GM12878 (cell line): ENCODE data around the gene CCNJ. TPM values are rescaled to one million over a fixed set of nuclear protein-coding genes. Genes with fewer than 3 reads are reported as not detected.

Experiments
- ATAC-seq: fragments of 200-7000 bp; cut with Tn5 transposase; 3 replicates; pipeline ENCODE4 v1.9.1; 2020; ENCODE audit warnings: mild to moderate bottlenecking, moderate library complexity
- BruUV-seq: library from RNA; stranded (reverse); fragments of 400-500 nt; replicated peaks from 2 replicates; lab custom pipeline; 2021; lab: Mats Ljungman, UMichigan
- CTCF ChIA-PET: fragments of 300-600 bp; sonication (Branson Sonifier 250); formaldehyde crosslinking; extraction: SDS; loops from one replicate; lab custom pipeline; 2021; ENCODE audit warnings: inconsistent platforms; lab: Yijun Ruan, JAX
- POLR2A ChIA-PET: fragments of 350-600 bp; formaldehyde crosslinking; extraction: SDS; loops from one replicate; lab custom pipeline; 2021; ENCODE audit warnings: inconsistent platforms; lab: Charles Lee
- RAD21 ChIA-PET: fragments of 300-600 bp; sonication (Branson Sonifier 250); formaldehyde crosslinking; loops from one replicate; lab custom pipeline; 2023; ENCODE audit warnings: antibody characterized with exemption; ENCODE audit not compliant: unreplicated experiment; lab: Charles Lee
- SMC1A ChIA-PET: fragments of 300-600 bp; sonication (Branson Sonifier 250); formaldehyde crosslinking; loops from one replicate; lab custom pipeline; 2023; ENCODE audit not compliant: unreplicated experiment, uncharacterized antibody; lab: Charles Lee
- DNase-seq: peaks from one replicate; pipeline ENCODE4 v3.0.0-alpha.2; 2011; ENCODE audit warnings: low read depth, low spot score
- FAIRE-seq: peaks from 3 replicates; lab custom pipeline; 2011; peaks lifted over from hg19 to GRCh38; lab: Jason Lieb, UNC
- H2AFZ ChIP-seq: 2 replicates; pipeline ENCODE4 v1.6.0; 2011; ENCODE audit warnings: low read depth, low read length, control low read depth; ENCODE audit not compliant: control insufficient read depth
- H3K27ac ChIP-seq: 2 replicates; pipeline ENCODE4 v1.5.1; 2011; ENCODE audit warnings: control low read depth; ENCODE audit not compliant: control insufficient read depth, insufficient read depth
- H3K27me3 ChIP-seq, 2 experiments: replicated peaks in 1 of 2; 2 replicates each; pipeline versions ENCODE4 v1.6.0 to v1.6.1; 2011; ENCODE audit warnings: low read length in 1 of 2; ENCODE audit not compliant: control insufficient read depth in 2 of 2, insufficient read depth in 2 of 2
- H3K36me3 ChIP-seq, 2 experiments: 2 replicates each; pipeline ENCODE4 v1.5.1; 2011; ENCODE audit warnings: low read length in 1 of 2; ENCODE audit not compliant: control insufficient read depth in 2 of 2, insufficient read depth in 2 of 2
- H3K4me1 ChIP-seq: 2 replicates; pipeline ENCODE4 v1.6.1; 2011; ENCODE audit warnings: mild to moderate bottlenecking, low read length, moderate library complexity, mixed read lengths; ENCODE audit not compliant: control insufficient read depth, insufficient read depth
- H3K4me2 ChIP-seq: 2 replicates; pipeline ENCODE4 v1.6.0; 2011; ENCODE audit warnings: control low read depth; ENCODE audit not compliant: control insufficient read depth, insufficient read depth
- H3K4me3 ChIP-seq: fragments of 200-600 bp; sonication (generic); 2 replicates; pipeline ENCODE4 v1.5.1; 2016
- H3K79me2 ChIP-seq: 2 replicates; pipeline ENCODE4 v1.6.0; 2011; ENCODE audit warnings: low read length; ENCODE audit not compliant: control insufficient read depth, insufficient read depth
- H3K9ac ChIP-seq: 2 replicates; pipeline ENCODE4 v1.8.0; 2011; ENCODE audit warnings: low read length, control low read depth, mixed read lengths; ENCODE audit not compliant: control insufficient read depth, insufficient read depth
- H3K9me3 ChIP-seq: replicated peaks from 3 replicates; pipeline ENCODE4 v1.5.1; 2011; ENCODE audit warnings: mild to moderate bottlenecking, low read length; ENCODE audit not compliant: control insufficient read depth, insufficient read depth
- H4K20me1 ChIP-seq: 2 replicates; pipeline ENCODE4 v1.6.0; 2011; ENCODE audit not compliant: control insufficient read depth, insufficient read depth
- CHD1 ChIP-seq: IDR thresholded peaks from 2 replicates; pipeline ENCODE4 v1.6.1; 2012; ENCODE audit warnings: low read depth, low read length, improper control_type of control experiment
- MEF2A ChIP-seq: IDR thresholded peaks from 2 replicates; pipeline ENCODE4 v1.6.1; 2011; ENCODE audit warnings: low read depth, mild to moderate bottlenecking, low read length, moderate library complexity; ENCODE audit not compliant: insufficient read depth
- RAD21 ChIP-seq: IDR thresholded peaks from 2 replicates; pipeline ENCODE4 v1.6.1; 2011; ENCODE audit warnings: mild to moderate bottlenecking, low read depth, low read length, moderate library complexity; ENCODE audit not compliant: insufficient read depth
- SMC3 ChIP-seq: IDR thresholded peaks from 2 replicates; pipeline ENCODE4 v1.6.1; 2011; ENCODE audit warnings: low read length, improper control_type of control experiment, borderline replicate concordance
- SREBF1 ChIP-seq: IDR thresholded peaks from 2 replicates; pipeline ENCODE4 v1.6.1; 2012; ENCODE audit warnings: mild to moderate bottlenecking, low read length
- TBL1XR1 ChIP-seq: IDR thresholded peaks from 2 replicates; pipeline ENCODE4 v1.6.1; 2012; ENCODE audit warnings: low read depth, low read length, improper control_type of control experiment
- WGBS: methylation state at CpG from one replicate; pipeline ENCODE4 v1.1.6; 2016; ENCODE audit warnings: low lambda C conversion rate; ENCODE audit not compliant: insufficient replicate concordance, insufficient coverage; ENCODE audit errors: missing lambda C conversion rate; 5-methylcytosine and 5-hydroxymethylcytosine counted together
- in situ Hi-C: fragments of 300-500 bp; cut with MboI; formaldehyde crosslinking; loops from 9 replicates; pipeline ENCODE4 v1.14.3; 2018; ENCODE audit warnings: mixed read lengths
- intact Hi-C: fragments of 100-400 bp; cut with micrococcal nuclease; formaldehyde crosslinking; loops from one replicate; pipeline ENCODE4 v1.14.2; 2022; ENCODE audit not compliant: unreplicated experiment
- polyA plus RNA-seq, 11 experiments: library from polyadenylated mRNA; depleted of rRNA in 4 of 11; unstranded in 6 of 11; stranded (reverse) in 5 of 11; fragments of >200 nt; fragmentation: Nextera tagmentation in 4 of 11; fragmentation: Illumina TruSeq in 1 of 11; extraction: Ambion mirVana in 4 of 11; extraction: Trizol in 1 of 11; gene quantifications; 1 replicate in 1 of 11; 2 replicates in 10 of 11; pipeline versions ENCODE4 v1.2.1 to v1.2.3, GENCODE V29; 2011 to 2016; ENCODE audit warnings: inconsistent platforms in 2 of 11, missing spikeins in 2 of 11, low read depth in 1 of 11
- total RNA-seq, 4 experiments: library from RNA; depleted of rRNA in 3 of 4; stranded (reverse); fragments of >200 nt in 3 of 4; fragmentation: Illumina TruSeq in 1 of 4; extraction: Trizol in 1 of 4; gene quantifications; 2 replicates each; pipeline versions ENCODE4 v1.2.1 to v1.2.3, GENCODE V29; 2013 to 2021
- TF ChIP-seq, protein P1 (sequence below): IDR thresholded peaks from 2 replicates; pipeline ENCODE4 v1.6.1; 2011; ENCODE audit warnings: mild to moderate bottlenecking, low read depth, low read length, moderate library complexity; ENCODE audit not compliant: insufficient replicate concordance
- TF ChIP-seq, protein P2 (sequence below), 3 experiments: IDR thresholded peaks in 2 of 3; conservative IDR thresholded peaks in 1 of 3; 2 replicates each; pipeline ENCODE4 v1.5.1; 2011; ENCODE audit warnings: low read depth in 3 of 3, low read length in 3 of 3, mild to moderate bottlenecking in 3 of 3, control low read depth in 2 of 3, moderate library complexity in 2 of 3, inconsistent platforms in 1 of 3, mixed read lengths in 1 of 3; ENCODE audit not compliant: control insufficient read depth in 2 of 3, insufficient read depth in 1 of 3; ENCODE audit errors: extremely low read depth in 1 of 3

Gene CCNJ
- total and polyA plus RNA-seq, 10 of the 15 experiments (the other 5 are each of a cell fraction or from before 2014, with no cell fraction given): 0.56 to 8.8 (median 6.6) TPM

DNA sequence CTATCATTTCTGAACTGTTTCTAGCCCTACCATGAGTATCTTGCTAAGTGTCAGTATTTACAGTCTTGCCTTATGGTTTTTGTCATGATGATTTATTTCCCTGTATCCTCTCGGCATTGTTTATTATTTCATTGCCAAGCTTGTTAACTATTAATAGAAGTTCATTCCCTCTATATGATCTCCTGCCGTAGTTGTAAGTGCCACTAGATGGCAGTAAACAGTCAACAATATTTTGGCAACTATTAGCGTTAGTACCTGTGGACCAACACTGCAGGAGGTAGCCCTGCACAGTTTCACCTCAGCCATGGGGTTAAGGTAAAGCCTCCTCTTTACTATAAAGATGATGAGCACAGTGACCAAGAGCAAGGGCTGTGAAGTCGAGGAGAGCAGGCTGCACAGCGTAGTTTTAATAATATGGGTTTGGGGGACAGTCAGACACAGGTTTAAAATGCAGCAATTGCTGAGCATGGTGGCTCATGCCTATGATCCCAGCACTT lies 26.1 kb upstream of the CCNJ start:
- DNase-seq (peak; percentile 32), ATAC-seq (peak; percentile 99), FAIRE-seq (peak; percentile 97)
- Histone ChIP-seq H3K79me2 (no peaks in the 10 kb centered on the region), H3K4me3 (no peak overlapping the region), H3K27me3 (no peaks in the 10 kb centered on the region), H4K20me1 (no peaks in the 10 kb centered on the region), H3K36me3 (no peaks in the 10 kb centered on the region), H3K9ac (no peak overlapping the region), H3K27ac (no peak overlapping the region), H3K9me3 (no peaks in the 10 kb centered on the region), H3K4me2 (no peak overlapping the region), H2AFZ (no peak overlapping the region), H3K4me1 (no peaks in the 10 kb centered on the region)
- in situ Hi-C loops: no loop called here
- CTCF ChIA-PET: interaction anchor here (0.6 to 9.9 kb wide), 77 partner anchors 9 to 1537 kb away, joined by 3 to 147 read pairs (median 4); partner anchors contain the start of genes BLNK, TCTN3 and ZNF518A
- SMC1A ChIA-PET: interaction anchor here (0.6 to 7.2 kb wide), 46 partner anchors 9 to 358 kb away, joined by 3 to 66 read pairs (median 4); partner anchors contain the start of gene TCTN3
- intact Hi-C loops: loop anchor here (1.0 to 10.0 kb wide), 4 partner anchors 118 to 323 kb away; partner anchors contain the start of gene ZNF518A
- WGBS: 21% methylated on average over 5 of the region's 5 CpGs
- no TSS peak for BruUV-seq
- POLR2A ChIA-PET: interaction anchor here (0.8 to 1.0 kb wide), 2 partner anchors 274 to 281 kb away, joined by 3 read pairs; no protein-coding TSS in a partner anchor
- RAD21 ChIA-PET: interaction anchor here (0.5 to 4.7 kb wide), 35 partner anchors 9 to 741 kb away, joined by 3 to 62 read pairs (median 4); partner anchors contain the start of genes CC2D2B and TCTN3
- TF ChIP-seq TBL1XR1 (no peak), SREBF1 (no peak), MEF2A (0 out of 2 replicates have a peak, but pooled peaks have one; percentile 45), CHD1 (no peak), SMC3 (peak; percentile 71; the same call in 1 of the 2 replicates), RAD21 (peak; percentile 90)
- TF ChIP-seq, protein P1, sequence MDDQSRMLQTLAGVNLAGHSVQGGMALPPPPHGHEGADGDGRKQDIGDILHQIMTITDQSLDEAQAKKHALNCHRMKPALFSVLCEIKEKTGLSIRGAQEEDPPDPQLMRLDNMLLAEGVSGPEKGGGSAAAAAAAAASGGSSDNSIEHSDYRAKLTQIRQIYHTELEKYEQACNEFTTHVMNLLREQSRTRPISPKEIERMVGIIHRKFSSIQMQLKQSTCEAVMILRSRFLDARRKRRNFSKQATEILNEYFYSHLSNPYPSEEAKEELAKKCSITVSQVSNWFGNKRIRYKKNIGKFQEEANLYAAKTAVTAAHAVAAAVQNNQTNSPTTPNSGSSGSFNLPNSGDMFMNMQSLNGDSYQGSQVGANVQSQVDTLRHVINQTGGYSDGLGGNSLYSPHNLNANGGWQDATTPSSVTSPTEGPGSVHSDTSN: no peak
- TF ChIP-seq, protein P2, sequence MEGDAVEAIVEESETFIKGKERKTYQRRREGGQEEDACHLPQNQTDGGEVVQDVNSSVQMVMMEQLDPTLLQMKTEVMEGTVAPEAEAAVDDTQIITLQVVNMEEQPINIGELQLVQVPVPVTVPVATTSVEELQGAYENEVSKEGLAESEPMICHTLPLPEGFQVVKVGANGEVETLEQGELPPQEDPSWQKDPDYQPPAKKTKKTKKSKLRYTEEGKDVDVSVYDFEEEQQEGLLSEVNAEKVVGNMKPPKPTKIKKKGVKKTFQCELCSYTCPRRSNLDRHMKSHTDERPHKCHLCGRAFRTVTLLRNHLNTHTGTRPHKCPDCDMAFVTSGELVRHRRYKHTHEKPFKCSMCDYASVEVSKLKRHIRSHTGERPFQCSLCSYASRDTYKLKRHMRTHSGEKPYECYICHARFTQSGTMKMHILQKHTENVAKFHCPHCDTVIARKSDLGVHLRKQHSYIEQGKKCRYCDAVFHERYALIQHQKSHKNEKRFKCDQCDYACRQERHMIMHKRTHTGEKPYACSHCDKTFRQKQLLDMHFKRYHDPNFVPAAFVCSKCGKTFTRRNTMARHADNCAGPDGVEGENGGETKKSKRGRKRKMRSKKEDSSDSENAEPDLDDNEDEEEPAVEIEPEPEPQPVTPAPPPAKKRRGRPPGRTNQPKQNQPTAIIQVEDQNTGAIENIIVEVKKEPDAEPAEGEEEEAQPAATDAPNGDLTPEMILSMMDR (IDR thresholded peaks at IDR 0.05 in 2 of 3, conservative IDR thresholded peaks at IDR 0.05 in 1 of 3; ENCODE audit: control insufficient read depth in 2 of 3, extremely low read depth in 1 of 3, insufficient read depth in 1 of 3, low read depth in 3 of 3, low read length in 3 of 3): peak; percentile 75 to 79 (median 77)
